Esophagus squamous epithelium (tissue), 4 donors: Measurements from ENCODE around the gene LRRN1.

Source experiments
- CTCF ChIP-seq, 6 experiments: fragments of 450-650 bp in 4 of 6; fragments of 200-600 bp in 2 of 6; sonication (generic) in 2 of 6; IDR thresholded peaks; one replicate each; pipeline ENCODE4 v1.5.1; 2016 to 2019; ENCODE audit warnings: antibody characterized with exemption in 6 of 6, mild to moderate bottlenecking in 4 of 6, moderate library complexity in 4 of 6
- POLR2A ChIP-seq, 4 donors: fragments of 450-650 bp; IDR thresholded peaks; one replicate each; pipeline ENCODE4 v1.6.1; 2017; ENCODE audit warnings: antibody characterized with exemption in 4 of 4, mild to moderate bottlenecking in 4 of 4, moderate library complexity in 3 of 4

GRCh38 chr3:3813013-3813412 is 13.8 kb downstream of the LRRN1 start:
- TF ChIP-seq POLR2A (IDR thresholded peaks at IDR 0.05) = no peak
- no peak for TF ChIP-seq CTCF (IDR thresholded peaks at IDR 0.05)
